Neural cell (in vitro differentiated cells): ENCODE results near the gene ENHO. TPM values are rescaled to one million over a fixed set of nuclear protein-coding genes. Genes with fewer than 3 reads are reported as not detected.

Source experiments
- H2AFZ ChIP-seq: fragments of 200-600, 300-800 bp; sonication (generic), shearing (Covaris generic); 2 replicates; pipeline ENCODE4 v1.6.0; 2014; ENCODE audit warnings: low read depth, mild to moderate bottlenecking, antibody characterized with exemption, low read length, moderate library complexity
- H3F3A ChIP-seq: fragments of 200-600 bp; shearing (Covaris generic); 2 replicates; pipeline ENCODE4 v1.6.1; 2016; ENCODE audit warnings: mild to moderate bottlenecking, moderate library complexity, mixed read lengths, antibody characterized with exemption, low read length; ENCODE audit not compliant: insufficient read depth, poor library complexity, severe bottlenecking
- H3K27ac ChIP-seq: fragments of 200-600, 300-800 bp; sonication (generic), shearing (Covaris generic); 2 replicates; pipeline ENCODE4 v1.5.1; 2014; ENCODE audit warnings: mild to moderate bottlenecking, low read length, moderate library complexity
- H3K27me3 ChIP-seq: fragments of 300-800, 200-600 bp; sonication (generic), shearing (Covaris generic); 2 replicates; pipeline ENCODE4 v1.6.0; 2014; ENCODE audit warnings: mild to moderate bottlenecking, low read depth, low read length, moderate library complexity; ENCODE audit not compliant: insufficient read depth
- H3K36me3 ChIP-seq: fragments of 300-800, 200-600 bp; sonication (generic), shearing (Covaris generic); 2 replicates; pipeline ENCODE4 v1.5.1; 2014; ENCODE audit warnings: mild to moderate bottlenecking, antibody characterized with exemption, low read length, moderate library complexity; ENCODE audit not compliant: insufficient read depth
- H3K4me2 ChIP-seq: fragments of 300-800, 200-600 bp; sonication (generic), shearing (Covaris generic); 2 replicates; pipeline ENCODE4 v1.6.0; 2014; ENCODE audit warnings: mild to moderate bottlenecking, low read length
- H3K4me3 ChIP-seq: fragments of 300-800, 200-600 bp; sonication (generic), shearing (Covaris generic); 2 replicates; pipeline ENCODE4 v1.5.1; 2014; ENCODE audit warnings: mild to moderate bottlenecking, low read length, moderate library complexity
- H3K79me2 ChIP-seq: fragments of 200-600 bp; shearing (Covaris generic); replicated peaks from 2 replicates; pipeline ENCODE4 v1.6.0; 2014; ENCODE audit warnings: mild to moderate bottlenecking, low read length, moderate library complexity; ENCODE audit not compliant: insufficient read depth
- H3K9ac ChIP-seq: fragments of 300-800, 200-600 bp; sonication (generic), shearing (Covaris generic); 2 replicates; pipeline ENCODE4 v1.6.1; 2016; ENCODE audit warnings: mild to moderate bottlenecking, low read length, mixed read lengths
- H3K9me2 ChIP-seq: fragments of 200-600 bp; shearing (Covaris generic); 2 replicates; pipeline ENCODE4 v1.6.1; 2016; ENCODE audit warnings: mild to moderate bottlenecking, low read length, mixed read lengths; ENCODE audit not compliant: insufficient read depth
- H3K9me3 ChIP-seq: fragments of 200-600, 300-800 bp; sonication (generic), shearing (Covaris generic); 2 replicates; pipeline ENCODE4 v1.6.1; 2016; ENCODE audit warnings: mild to moderate bottlenecking, mixed run types, low read length, moderate library complexity, mixed read lengths
- H4K20me1 ChIP-seq: fragments of 200-600 bp; shearing (Covaris generic); 2 replicates; pipeline ENCODE4 v1.6.1; 2016; ENCODE audit warnings: mild to moderate bottlenecking, mixed run types; ENCODE audit not compliant: insufficient read depth
- CTCF ChIP-seq: fragments of 450-650 bp; IDR thresholded peaks from 2 replicates; pipeline ENCODE4 v1.5.1; 2014; ENCODE audit warnings: antibody characterized with exemption, mild to moderate bottlenecking, moderate library complexity; ENCODE audit not compliant: poor library complexity, severe bottlenecking
- EP300 ChIP-seq: fragments of 450-650 bp; conservative IDR thresholded peaks from 2 replicates; pipeline ENCODE4 v1.6.1; 2014; ENCODE audit warnings: antibody characterized with exemption, mild to moderate bottlenecking, moderate library complexity; ENCODE audit not compliant: poor library complexity, severe bottlenecking
- EZH2 ChIP-seq: fragments of 200-600, 300-800 bp; shearing (Covaris generic), sonication (generic); IDR thresholded peaks from 2 replicates; pipeline ENCODE4 v1.6.1; 2014; ENCODE audit warnings: antibody characterized with exemption, low read length, borderline replicate concordance, mild to moderate bottlenecking; ENCODE audit not compliant: insufficient read depth, poor library complexity, severe bottlenecking
- MXI1 ChIP-seq: fragments of 450-650 bp; conservative IDR thresholded peaks from 2 replicates; pipeline ENCODE4 v1.6.1; 2014; ENCODE audit warnings: antibody characterized with exemption, mild to moderate bottlenecking; ENCODE audit not compliant: poor library complexity, severe bottlenecking
- POLR2AphosphoS5 ChIP-seq: IDR thresholded peaks from 2 replicates; pipeline ENCODE4 v1.6.1; 2012
- RAD21 ChIP-seq: fragments of 450-650 bp; conservative IDR thresholded peaks from 2 replicates; pipeline ENCODE4 v1.6.1; 2014; ENCODE audit warnings: antibody characterized with exemption, mild to moderate bottlenecking, moderate library complexity
- REST ChIP-seq: IDR thresholded peaks from 2 replicates; pipeline ENCODE4 v1.6.1; 2012; ENCODE audit warnings: borderline replicate concordance
- SMC3 ChIP-seq: fragments of 450-650 bp; conservative IDR thresholded peaks from 2 replicates; pipeline ENCODE4 v1.6.1; 2014; ENCODE audit warnings: antibody characterized with exemption, mild to moderate bottlenecking, moderate library complexity; ENCODE audit not compliant: poor library complexity
- TAF1 ChIP-seq: IDR thresholded peaks from 2 replicates; pipeline ENCODE4 v1.6.1; 2012; ENCODE audit warnings: low read depth
- polyA plus RNA-seq: library from polyadenylated mRNA; depleted of rRNA; stranded (reverse); fragments of >200 nt; gene quantifications from 2 replicates; pipeline ENCODE4 v1.2.3, GENCODE V29; 2014

Gene ENHO
- polyA plus RNA-seq, 1 donor from 2014 or later: 172 TPM

DNA sequence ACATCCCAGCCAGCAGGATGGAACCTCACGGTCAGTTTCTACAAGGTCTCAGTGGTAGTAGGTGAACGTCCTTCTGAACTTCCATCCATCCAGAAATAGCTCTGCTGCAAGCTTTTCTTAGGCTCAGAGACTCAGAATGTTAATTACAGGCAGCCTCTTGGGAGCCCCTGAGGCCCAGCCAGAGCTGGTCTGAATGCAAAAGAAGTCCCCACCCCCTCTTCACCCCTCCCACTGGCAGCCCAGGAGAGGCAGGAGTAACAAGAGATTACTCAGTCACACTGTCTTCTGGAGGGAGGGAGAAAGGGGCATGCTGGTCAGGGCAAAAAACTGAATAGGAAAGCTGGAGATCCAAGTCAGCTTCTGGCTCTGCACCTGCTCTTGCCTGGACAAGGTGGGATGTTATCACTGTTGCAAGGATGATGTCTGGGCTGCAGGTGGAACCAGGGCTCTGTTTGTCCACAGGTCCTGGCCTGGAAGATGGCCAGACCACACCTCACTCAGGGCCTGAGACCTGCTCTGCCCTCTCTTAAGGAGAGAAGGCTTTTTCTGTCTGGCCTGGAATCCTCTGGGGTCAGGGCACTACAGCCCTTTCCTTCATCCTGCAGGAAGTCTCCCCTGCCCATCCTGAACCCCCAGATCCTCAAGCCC lies 9.1 kb downstream of the ENHO start:
- no peaks in the 10 kb centered on the region for H4K20me1 ChIP-seq
- no peak overlapping the region for H3K27ac ChIP-seq
- no peaks in the 10 kb centered on the region for H3K79me2 ChIP-seq
- no peak overlapping the region for H2AFZ ChIP-seq
- H3K9ac ChIP-seq: no peak overlapping the region
- H3K27me3 ChIP-seq: no peaks in the 10 kb centered on the region
- no peaks in the 10 kb centered on the region for H3F3A ChIP-seq
- no peaks in the 10 kb centered on the region for H3K9me3 ChIP-seq
- no peak overlapping the region for H3K4me3 ChIP-seq
- no peaks in the 10 kb centered on the region for H3K9me2 ChIP-seq
- no peak for TF ChIP-seq SMC3
- no peak for TF ChIP-seq EZH2
- TF ChIP-seq MXI1: no peak
- no peak for TF ChIP-seq EP300
- TF ChIP-seq CTCF: no peak
- no peak for TF ChIP-seq TAF1
- no peak for TF ChIP-seq REST
- no peak for TF ChIP-seq POLR2AphosphoS5
- TF ChIP-seq RAD21: no peak
- no peaks in the 10 kb centered on the region for H3K36me3 ChIP-seq
- H3K4me2 ChIP-seq: no peak overlapping the region

- no peaks in the 10 kb centered on the region for H3K9me3 ChIP-seq
Observed at GRCh38 chr9:34512131-34513078, 10.4 kb downstream of the ENHO start.

More at GRCh38 chr9:34512131-34513078, 10.4 kb downstream of the ENHO start:
- no peak overlapping the region for H2AFZ ChIP-seq
- TF ChIP-seq MXI1 (no peak), REST (no peak), SMC3 (no peak), TAF1 (no peak), RAD21 (no peak), EP300 (no peak)
- no peaks in the 10 kb centered on the region for H4K20me1 ChIP-seq
- no peak overlapping the region for H3K9ac ChIP-seq
- H3K36me3 ChIP-seq: no peaks in the 10 kb centered on the region
- no peak overlapping the region for H3K27ac ChIP-seq
- H3K9me2 ChIP-seq: no peaks in the 10 kb centered on the region
- H3F3A ChIP-seq: no peaks in the 10 kb centered on the region
- no peak overlapping the region for H3K4me2 ChIP-seq
- no peaks in the 10 kb centered on the region for H3K79me2 ChIP-seq
- H3K27me3 ChIP-seq: no peaks in the 10 kb centered on the region
- H3K4me3 ChIP-seq: no peak overlapping the region
